Measurements from ENCODE around the gene SLC30A2.

SLC30A2 gene

GRCh38 chr1:26067432-26067911 is 21.6 kb upstream of the SLC30A2 start, which contains the start of gene TRIM63:
Gene TRIM63, minus strand, starts transcription at chr1:26067630. Its CDS starts 136 bp downstream, at chr1:26067494.
- no peak for DNase-seq

- DNase-seq: no peak
Observed at GRCh38 chr1:26066857-26067256, 20.9 kb upstream of the SLC30A2 start.

- no peak for DNase-seq
Observed at GRCh38 chr1:26066160-26066559, 20.2 kb upstream of the SLC30A2 start.

GRCh38 chr1:26064553-26064952 is 18.6 kb upstream of the SLC30A2 start:
- no peak for DNase-seq

- DNase-seq: no peak
Observed at GRCh38 chr1:26060832-26061574, 15.1 kb upstream of the SLC30A2 start.

GRCh38 chr1:26059906-26060305 is 14.0 kb upstream of the SLC30A2 start:
- DNase-seq: no peak

GRCh38 chr1:26058052-26058595 is 12.2 kb upstream of the SLC30A2 start:
- no peak for DNase-seq

- no peak for DNase-seq
Observed at GRCh38 chr1:26057189-26057588, 11.3 kb upstream of the SLC30A2 start.

- no peak for DNase-seq
Observed at GRCh38 chr1:26055041-26055440, 9.1 kb upstream of the SLC30A2 start.

- no peak for DNase-seq
Observed at GRCh38 chr1:26053718-26054560, 8.0 kb upstream of the SLC30A2 start.

- no peak for DNase-seq
Observed at GRCh38 chr1:26050248-26050640, 4.3 kb upstream of the SLC30A2 start.

- DNase-seq: no peak
Observed at GRCh38 chr1:26049531-26050247, 3.8 kb upstream of the SLC30A2 start.

- DNase-seq: no peak
Observed at GRCh38 chr1:26047278-26047874, 1.5 kb upstream of the SLC30A2 start.

- DNase-seq: no peak
Observed at GRCh38 chr1:26046246-26047095, 553 bp upstream of the SLC30A2 start.

- DNase-seq: no peak
Observed at GRCh38 chr1:26044971-26045721, 772 bp downstream of the SLC30A2 start.

GRCh38 chr1:26044414-26044813 is 1.5 kb downstream of the SLC30A2 start:
- DNase-seq: no peak

GRCh38 chr1:26043765-26044164 is 2.2 kb downstream of the SLC30A2 start:
- no peak for DNase-seq

GRCh38 chr1:26041978-26042377 is 3.9 kb downstream of the SLC30A2 start:
- DNase-seq: no peak

- DNase-seq: no peak
Observed at GRCh38 chr1:26041401-26041800, 4.5 kb downstream of the SLC30A2 start.

GRCh38 chr1:26038904-26039303 is 7.0 kb downstream of the SLC30A2 start:
- DNase-seq: no peak

- DNase-seq: no peak
Observed at GRCh38 chr1:26038477-26038876, 7.4 kb downstream of the SLC30A2 start.
